SU-DHL-6 (cell line): ENCODE results near the gene NUMB.

Source experiments
- EZH2phosphoT487 ChIP-seq: fragments of 200-600 bp; sonication (generic), shearing (Covaris generic); conservative IDR thresholded peaks from 2 replicates; pipeline ENCODE4 v1.6.1; 2018; ENCODE audit warnings: mild to moderate bottlenecking, antibody characterized with exemption, low read length, moderate library complexity, mixed read lengths
- TF ChIP-seq, protein P1 (sequence below): fragments of 200-600 bp; sonication (generic); IDR thresholded peaks from one replicate; pipeline ENCODE4 v1.5.1; 2017; ENCODE audit warnings: antibody characterized with exemption, mild to moderate bottlenecking, low read length, moderate library complexity; ENCODE audit not compliant: insufficient read depth, poor library complexity, severe bottlenecking

DNA sequence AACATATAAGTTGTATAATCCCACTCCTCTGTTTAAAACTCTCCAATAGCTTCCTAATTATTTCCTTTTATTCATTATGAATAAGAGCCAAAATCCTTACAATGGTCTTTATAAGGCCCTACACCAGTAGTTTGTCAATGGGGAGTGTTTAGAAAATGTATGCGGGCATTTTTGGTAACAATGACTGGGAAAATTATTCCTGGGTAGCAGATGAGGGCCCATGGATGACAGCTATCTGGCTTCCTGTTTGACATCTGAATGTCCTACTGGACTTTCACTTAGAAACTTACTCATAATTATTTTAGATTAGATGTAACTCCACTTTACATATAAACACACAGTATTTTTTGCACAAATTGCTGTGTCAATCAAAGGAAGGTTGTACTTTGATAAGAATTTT is 119.8 kb downstream of the NUMB start:
- TF ChIP-seq, protein P1, sequence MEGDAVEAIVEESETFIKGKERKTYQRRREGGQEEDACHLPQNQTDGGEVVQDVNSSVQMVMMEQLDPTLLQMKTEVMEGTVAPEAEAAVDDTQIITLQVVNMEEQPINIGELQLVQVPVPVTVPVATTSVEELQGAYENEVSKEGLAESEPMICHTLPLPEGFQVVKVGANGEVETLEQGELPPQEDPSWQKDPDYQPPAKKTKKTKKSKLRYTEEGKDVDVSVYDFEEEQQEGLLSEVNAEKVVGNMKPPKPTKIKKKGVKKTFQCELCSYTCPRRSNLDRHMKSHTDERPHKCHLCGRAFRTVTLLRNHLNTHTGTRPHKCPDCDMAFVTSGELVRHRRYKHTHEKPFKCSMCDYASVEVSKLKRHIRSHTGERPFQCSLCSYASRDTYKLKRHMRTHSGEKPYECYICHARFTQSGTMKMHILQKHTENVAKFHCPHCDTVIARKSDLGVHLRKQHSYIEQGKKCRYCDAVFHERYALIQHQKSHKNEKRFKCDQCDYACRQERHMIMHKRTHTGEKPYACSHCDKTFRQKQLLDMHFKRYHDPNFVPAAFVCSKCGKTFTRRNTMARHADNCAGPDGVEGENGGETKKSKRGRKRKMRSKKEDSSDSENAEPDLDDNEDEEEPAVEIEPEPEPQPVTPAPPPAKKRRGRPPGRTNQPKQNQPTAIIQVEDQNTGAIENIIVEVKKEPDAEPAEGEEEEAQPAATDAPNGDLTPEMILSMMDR, result no peak
- TF ChIP-seq EZH2phosphoT487, result no peak
